OCI-LY1 (cell line): ENCODE measurements around the gene VPS54.

Source experiments
- EZH2 ChIP-seq: fragments of 200-600 bp; sonication (generic), shearing (Covaris generic); IDR thresholded peaks from 2 replicates; pipeline ENCODE4 v1.8.0; 2017; ENCODE audit warnings: borderline replicate concordance, mixed run types, mild to moderate bottlenecking, antibody characterized with exemption, low read length, moderate library complexity, mixed read lengths
- TF ChIP-seq, protein P1 (sequence below): fragments of 200-600 bp; sonication (generic), shearing (Covaris generic); IDR thresholded peaks from 2 replicates; pipeline ENCODE4 v1.5.1; 2017; ENCODE audit warnings: mild to moderate bottlenecking, antibody characterized with exemption, low read length, moderate library complexity, mixed read lengths

DNA sequence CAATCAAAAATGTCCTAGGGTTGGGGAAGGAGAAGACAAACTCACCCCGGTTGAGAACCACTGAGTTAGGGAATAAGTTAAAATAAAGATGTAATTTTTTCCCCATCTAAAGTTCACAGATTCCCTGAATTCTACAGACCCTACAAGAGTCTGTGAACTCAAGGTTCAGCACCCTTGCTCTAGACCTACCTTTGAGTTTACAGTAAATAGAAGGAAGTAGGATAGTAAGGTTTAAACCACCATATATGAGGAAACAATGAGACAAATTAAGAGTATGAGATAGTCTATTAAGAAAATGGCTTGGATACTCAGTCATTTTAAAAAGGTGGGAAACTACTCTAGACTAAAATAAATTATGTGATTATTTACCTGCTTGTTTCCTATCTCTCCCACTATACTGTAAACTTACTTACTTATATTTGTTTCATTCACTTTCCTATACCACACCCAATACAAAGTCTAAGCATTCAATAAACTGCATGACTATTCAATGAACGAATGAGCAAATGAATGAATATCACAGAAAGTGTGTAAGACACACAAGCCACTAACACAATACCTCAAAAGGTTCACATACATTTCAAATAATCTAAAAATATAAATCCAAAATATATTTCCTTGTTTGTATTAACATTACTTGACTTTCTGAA lies 13.4 kb downstream of the VPS54 start:
- TF ChIP-seq EZH2: no peak
- TF ChIP-seq, protein P1, sequence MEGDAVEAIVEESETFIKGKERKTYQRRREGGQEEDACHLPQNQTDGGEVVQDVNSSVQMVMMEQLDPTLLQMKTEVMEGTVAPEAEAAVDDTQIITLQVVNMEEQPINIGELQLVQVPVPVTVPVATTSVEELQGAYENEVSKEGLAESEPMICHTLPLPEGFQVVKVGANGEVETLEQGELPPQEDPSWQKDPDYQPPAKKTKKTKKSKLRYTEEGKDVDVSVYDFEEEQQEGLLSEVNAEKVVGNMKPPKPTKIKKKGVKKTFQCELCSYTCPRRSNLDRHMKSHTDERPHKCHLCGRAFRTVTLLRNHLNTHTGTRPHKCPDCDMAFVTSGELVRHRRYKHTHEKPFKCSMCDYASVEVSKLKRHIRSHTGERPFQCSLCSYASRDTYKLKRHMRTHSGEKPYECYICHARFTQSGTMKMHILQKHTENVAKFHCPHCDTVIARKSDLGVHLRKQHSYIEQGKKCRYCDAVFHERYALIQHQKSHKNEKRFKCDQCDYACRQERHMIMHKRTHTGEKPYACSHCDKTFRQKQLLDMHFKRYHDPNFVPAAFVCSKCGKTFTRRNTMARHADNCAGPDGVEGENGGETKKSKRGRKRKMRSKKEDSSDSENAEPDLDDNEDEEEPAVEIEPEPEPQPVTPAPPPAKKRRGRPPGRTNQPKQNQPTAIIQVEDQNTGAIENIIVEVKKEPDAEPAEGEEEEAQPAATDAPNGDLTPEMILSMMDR: no peak
